ENCODE measurements around the gene TMEM116.
"Not testable (repeated sequence)": the region's sequence is repeated elsewhere in the genome, so short reads cannot be mapped to it uniquely, and the experiment has no call there.

TMEM116 gene

DNA sequence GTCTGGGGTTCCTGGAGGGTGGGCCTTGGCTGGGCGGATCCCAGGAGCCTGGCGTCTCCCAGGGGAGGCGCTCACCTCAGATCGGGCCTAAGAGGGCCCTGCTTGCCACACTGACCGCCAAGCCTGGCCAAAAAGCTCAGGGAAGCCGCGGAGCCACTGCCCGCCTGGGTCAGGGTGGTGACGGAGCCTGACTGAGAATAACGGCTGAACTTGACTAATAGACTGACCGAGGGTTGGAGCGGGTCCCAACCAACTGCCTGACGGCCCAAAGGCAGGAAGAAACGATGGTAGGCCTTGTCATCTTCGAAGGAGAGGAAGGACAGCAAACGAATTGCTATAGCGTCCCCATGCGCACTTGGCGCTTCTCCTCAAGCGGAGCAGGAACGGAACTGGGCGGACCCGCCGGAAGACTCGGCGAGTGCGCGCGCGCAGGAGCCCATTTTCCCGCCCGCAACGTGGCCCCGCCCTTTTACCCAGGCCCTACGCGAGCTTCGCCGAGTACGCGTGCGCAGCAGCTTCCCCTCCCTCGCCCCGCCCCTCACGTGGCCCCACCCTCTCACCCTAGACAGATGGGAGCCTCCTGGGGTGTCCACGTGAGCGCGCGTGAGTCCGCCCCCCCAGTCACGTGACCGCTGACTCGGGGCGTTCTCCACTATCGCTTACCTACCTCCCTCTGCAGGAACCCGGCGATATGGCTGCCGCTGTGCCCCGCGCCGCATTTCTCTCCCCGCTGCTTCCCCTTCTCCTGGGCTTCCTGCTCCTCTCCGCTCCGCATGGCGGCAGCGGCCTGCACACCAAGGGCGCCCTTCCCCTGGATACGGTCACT lies at the start of gene TMEM116, which contains the start of gene ERP29:
TMEM116 (minus strand) TSS at position 391 of the 826 bp plus-strand sequence. CDS start 7,895 bp downstream, outside the sequence.
ERP29 (plus strand) TSS at position 652 of the 826 bp plus-strand sequence; CDS start at position 692, 40 bp downstream.
- Histone ChIP-seq H3K9me3 (peaks cover 11% of the 10 kb centered on the region; the same call in 1 of the 2 replicates), H3K4me3 (peak within 1 kb of the TSS; percentile 99), H3K27me3 (no peaks in the 10 kb centered on the region), H3K9ac (peak within 1 kb of the TSS; percentile 98), H3K4me1 (peaks cover 53% of the 10 kb centered on the region), H3K27ac (peak within 1 kb of the TSS; percentile 98), H3K4me2 (peak within 1 kb of the TSS; percentile 97), H4K20me1 (peaks cover 39% of the 10 kb centered on the region), H3K36me3 (peaks cover 42% of the 10 kb centered on the region)
- no peak for TF ChIP-seq Cebpa-rat (IDR thresholded peaks at IDR 0.05)

- Histone ChIP-seq H3K27ac (no peak overlapping the region), H3K4me1 (no peaks in the 10 kb centered on the region), H3K4me3 (no peak overlapping the region), H3K27me3 (no peaks in the 10 kb centered on the region), H3K4me2 (no peak overlapping the region), H4K20me1 (peaks cover 20% of the 10 kb centered on the region; the same call in 1 of the 2 replicates), H3K9ac (no peak overlapping the region), H3K9me3 (no peaks in the 10 kb centered on the region), H3K36me3 (peaks cover 99% of the 10 kb centered on the region)
- no peak for TF ChIP-seq Cebpa-rat (IDR thresholded peaks at IDR 0.05)
Measured at GRCh38 chr12:112061137-112061536, 48.2 kb upstream of the TMEM116 start.

GRCh38 chr12:112049351-112049750 lies 36.4 kb upstream of the TMEM116 start:
- no peak for TF ChIP-seq Cebpa-rat (IDR thresholded peaks at IDR 0.05)
- no peak overlapping the region for H3K4me3 ChIP-seq
- no peak overlapping the region for H3K4me2 ChIP-seq
- no peaks in the 10 kb centered on the region for H3K27me3 ChIP-seq
- H3K4me1 ChIP-seq, result no peaks in the 10 kb centered on the region
- no peak overlapping the region for H3K27ac ChIP-seq
- H4K20me1 ChIP-seq, result peaks cover 50% of the 10 kb centered on the region
- no peaks in the 10 kb centered on the region for H3K9me3 ChIP-seq
- no peak overlapping the region; the same call in 1 of the 2 replicates for H3K9ac ChIP-seq
- peaks cover 99% of the 10 kb centered on the region for H3K36me3 ChIP-seq

GRCh38 chr12:112046003-112046402 lies 33.0 kb upstream of the TMEM116 start:
- no peak for TF ChIP-seq Cebpa-rat (IDR thresholded peaks at IDR 0.05)
- no peaks in the 10 kb centered on the region for H3K27me3 ChIP-seq
- H3K4me2 ChIP-seq, result no peak overlapping the region
- peaks cover 99% of the 10 kb centered on the region for H3K36me3 ChIP-seq
- H3K9me3 ChIP-seq, result no peaks in the 10 kb centered on the region
- no peak overlapping the region for H3K27ac ChIP-seq
- H3K4me1 ChIP-seq, result no peaks in the 10 kb centered on the region
- H3K4me3 ChIP-seq, result no peak overlapping the region
- H3K9ac ChIP-seq, result no peak overlapping the region
- peaks cover 30% of the 10 kb centered on the region for H4K20me1 ChIP-seq

DNA sequence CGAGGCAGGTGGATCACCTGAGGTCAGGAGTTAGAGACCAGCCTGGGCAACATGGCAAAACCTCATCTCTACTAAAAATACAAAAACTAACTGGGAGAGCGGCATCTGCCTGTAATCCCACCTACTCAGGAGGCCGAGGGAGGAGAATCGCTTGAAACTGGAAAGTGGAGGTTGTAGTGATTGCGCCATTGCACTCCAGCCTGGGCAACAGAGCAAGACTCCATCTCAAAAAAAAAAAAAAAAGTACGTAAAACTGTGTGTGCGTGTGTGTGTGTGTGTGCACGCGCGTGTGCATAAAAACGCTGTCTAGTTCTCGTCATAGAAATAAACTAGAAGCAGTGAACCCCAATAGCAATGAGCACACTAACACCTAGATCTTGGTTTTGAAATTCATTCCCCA lies 23.6 kb upstream of the TMEM116 start:
- H3K9ac ChIP-seq, H3K27ac ChIP-seq, H3K27me3 ChIP-seq, H3K4me2 ChIP-seq, H3K9me3 ChIP-seq, H3K4me3 ChIP-seq, H3K4me1 ChIP-seq: not testable (repeated sequence)
- Histone ChIP-seq H4K20me1 (peaks cover 10% of the 10 kb centered on the region; the same call in 1 of the 2 replicates), H3K36me3 (peaks cover 92% of the 10 kb centered on the region)

- no peaks in the 10 kb centered on the region for H3K4me1 ChIP-seq
- H3K27ac ChIP-seq, result no peak overlapping the region
- no peak for TF ChIP-seq Cebpa-rat (IDR thresholded peaks at IDR 0.05)
- H3K36me3 ChIP-seq, result peaks cover 92% of the 10 kb centered on the region
- H4K20me1 ChIP-seq, result peaks cover 21% of the 10 kb centered on the region; the same call in 1 of the 2 replicates
- H3K4me2 ChIP-seq, result no peak overlapping the region
- no peaks in the 10 kb centered on the region for H3K27me3 ChIP-seq
- no peaks in the 10 kb centered on the region for H3K9me3 ChIP-seq
- H3K4me3 ChIP-seq, result no peak overlapping the region
- H3K9ac ChIP-seq, result no peak overlapping the region
Measured at GRCh38 chr12:112035219-112035785, 22.3 kb upstream of the TMEM116 start.

DNA sequence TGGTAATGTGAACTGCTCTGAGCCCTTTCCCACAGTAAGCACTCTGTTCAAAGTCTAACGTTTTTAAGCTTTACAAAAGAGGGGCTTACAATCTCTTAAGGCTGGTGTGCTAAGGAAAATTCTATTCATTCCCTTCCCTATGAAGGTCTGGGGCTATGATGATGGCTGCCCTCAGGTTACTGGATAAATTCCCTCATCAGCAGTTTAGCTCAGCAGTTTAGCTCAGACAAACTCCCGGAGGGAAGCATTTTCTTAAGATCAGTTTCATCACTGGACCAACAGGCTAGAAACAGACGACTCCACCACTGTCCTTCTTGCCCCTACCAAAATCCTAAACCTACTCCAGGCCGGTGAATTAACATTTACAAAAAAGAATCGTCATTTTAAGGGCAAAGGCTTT lies 19.3 kb upstream of the TMEM116 start:
- Histone ChIP-seq H3K4me2 (no peak overlapping the region), H3K9me3 (no peaks in the 10 kb centered on the region), H3K36me3 (peaks cover 93% of the 10 kb centered on the region), H3K27me3 (no peaks in the 10 kb centered on the region), H3K27ac (no peak overlapping the region), H3K4me1 (no peaks in the 10 kb centered on the region), H3K9ac (no peak overlapping the region), H3K4me3 (no peak overlapping the region), H4K20me1 (peaks cover 34% of the 10 kb centered on the region; the same call in 1 of the 2 replicates)
- TF ChIP-seq Cebpa-rat (IDR thresholded peaks at IDR 0.05), result no peak

DNA sequence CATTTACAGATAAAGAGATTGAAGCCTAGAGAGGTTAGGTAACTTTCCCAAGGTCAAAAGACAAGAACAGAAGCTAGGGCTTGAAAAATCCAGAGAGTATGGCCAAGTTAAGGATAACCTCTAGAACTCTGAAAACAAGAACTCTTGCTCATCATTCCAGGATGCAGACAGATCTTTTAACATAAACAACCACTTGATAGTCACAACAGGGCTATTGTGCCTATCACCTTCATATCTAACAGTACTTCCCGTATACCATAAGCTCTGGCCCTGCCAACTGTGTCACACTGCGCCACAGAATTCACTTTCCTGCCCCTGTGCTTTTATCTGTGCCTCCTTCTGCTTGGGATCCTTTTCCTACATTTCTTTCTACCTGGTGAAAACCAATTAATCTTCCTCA lies 18.5 kb upstream of the TMEM116 start:
- no peaks in the 10 kb centered on the region for H3K4me1 ChIP-seq
- H3K9me3 ChIP-seq, result no peaks in the 10 kb centered on the region
- H4K20me1 ChIP-seq, result peaks cover 37% of the 10 kb centered on the region; the same call in 1 of the 2 replicates
- H3K36me3 ChIP-seq, result peaks cover 88% of the 10 kb centered on the region
- H3K9ac ChIP-seq, result no peak overlapping the region
- H3K27me3 ChIP-seq, result no peaks in the 10 kb centered on the region
- no peak overlapping the region for H3K4me2 ChIP-seq
- no peak overlapping the region for H3K27ac ChIP-seq
- no peak for TF ChIP-seq Cebpa-rat (IDR thresholded peaks at IDR 0.05)
- H3K4me3 ChIP-seq, result no peak overlapping the region

DNA sequence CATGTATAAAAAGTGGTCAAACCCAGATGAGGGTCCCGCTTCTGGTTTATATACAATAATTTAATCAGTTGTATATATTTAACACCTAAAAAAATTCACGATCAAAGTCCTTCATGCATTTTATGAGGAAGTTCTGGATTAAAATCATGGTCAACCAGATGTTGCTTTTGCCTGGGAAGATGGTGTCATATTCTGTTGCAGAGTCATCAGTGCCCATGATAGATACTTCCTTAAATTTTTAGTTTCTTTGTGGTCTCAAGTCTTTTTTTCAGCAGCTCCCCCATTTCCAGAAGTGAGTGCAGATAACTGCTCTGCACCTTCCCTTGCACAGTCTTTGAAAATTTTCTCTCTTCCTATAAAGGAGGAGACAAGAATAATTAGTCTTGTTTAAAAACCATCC lies 16.3 kb upstream of the TMEM116 start:
- Histone ChIP-seq H3K27me3 (no peaks in the 10 kb centered on the region), H4K20me1 (peaks cover 51% of the 10 kb centered on the region), H3K4me2 (no peak overlapping the region), H3K9me3 (no peaks in the 10 kb centered on the region), H3K4me1 (peaks cover 11% of the 10 kb centered on the region), H3K36me3 (peaks cover 86% of the 10 kb centered on the region), H3K4me3 (no peak overlapping the region), H3K9ac (no peak overlapping the region), H3K27ac (no peak overlapping the region)
- TF ChIP-seq Cebpa-rat (IDR thresholded peaks at IDR 0.05), result no peak

DNA sequence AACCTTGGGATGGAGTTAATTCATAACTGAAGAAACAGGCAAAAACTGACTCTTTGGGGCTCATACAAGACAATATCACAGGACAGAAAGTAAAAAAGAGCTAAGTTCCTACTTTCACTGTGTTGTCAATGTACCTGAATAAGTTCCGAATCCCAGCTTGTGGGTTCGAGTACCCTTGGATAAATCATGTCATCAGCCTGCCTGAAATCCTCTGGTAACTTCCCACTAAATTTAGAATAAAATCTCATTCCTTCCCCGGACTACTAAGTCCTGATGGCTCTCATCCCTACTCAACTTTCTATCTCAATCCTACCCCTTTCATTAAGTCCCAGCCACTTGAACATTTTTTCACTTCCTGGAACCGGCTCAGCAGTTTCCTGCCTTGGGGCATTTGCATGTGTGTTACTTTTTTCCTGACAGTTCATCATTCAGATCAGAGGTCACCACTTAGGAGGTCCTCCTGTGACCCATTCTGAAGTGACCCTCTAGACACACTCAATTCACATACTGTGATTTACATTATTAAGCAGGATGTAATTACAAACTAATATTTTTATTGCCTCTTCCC lies 12.9 kb upstream of the TMEM116 start:
- H3K27ac ChIP-seq, result peak overlapping the region; percentile 37; the same call in 1 of the 2 replicates
- TF ChIP-seq Cebpa-rat (IDR thresholded peaks at IDR 0.05), result no peak
- H3K4me2 ChIP-seq, result peak overlapping the region; percentile 41
- peaks cover 76% of the 10 kb centered on the region for H4K20me1 ChIP-seq
- peaks cover 88% of the 10 kb centered on the region for H3K36me3 ChIP-seq
- no peak overlapping the region for H3K4me3 ChIP-seq
- H3K4me1 ChIP-seq, result peaks cover 11% of the 10 kb centered on the region
- H3K9me3 ChIP-seq, result no peaks in the 10 kb centered on the region
- H3K27me3 ChIP-seq, result no peaks in the 10 kb centered on the region
- H3K9ac ChIP-seq, result no peak overlapping the region

Measured in BLaER1 (cell line).